Heart right ventricle (tissue), 16 donors: ENCODE data around the gene SNRPF. TPM values are rescaled to one million over a fixed set of nuclear protein-coding genes. Genes with fewer than 3 reads are reported as not detected.

Source experiments
- ATAC-seq, 8 donors: fragments of 200-7000 bp; cut with Tn5 transposase; one replicate each; pipeline ENCODE4 v1.9.1; 2020; ENCODE audit warnings: mild to moderate bottlenecking in 8 of 8, moderate library complexity in 8 of 8, moderate number of reproducible peaks in 1 of 8
- DNase-seq, 2 donors: peaks; one replicate each; pipeline ENCODE4 v3.0.0-alpha.2; 2020
- H3K27ac ChIP-seq, 10 donors: fragments of 200-600 bp; sonication (generic) in 2 of 10; one replicate each; pipeline versions ENCODE4 v1.5.0 to v1.8.0; 2020 to 2022; ENCODE audit warnings: mild to moderate bottlenecking in 3 of 10
- H3K27me3 ChIP-seq, 7 donors: fragments of 200-600 bp; one replicate each; pipeline ENCODE4 v1.8.0; 2021 to 2022; ENCODE audit warnings: mild to moderate bottlenecking in 2 of 7
- H3K36me3 ChIP-seq, 9 donors: fragments of 200-600 bp; sonication (generic) in 1 of 9; one replicate each; pipeline versions ENCODE4 v1.5.0 to v1.8.0; 2020 to 2022; ENCODE audit warnings: mild to moderate bottlenecking in 2 of 9
- H3K4me1 ChIP-seq, 9 donors: fragments of 200-600 bp; sonication (generic) in 1 of 9; one replicate each; pipeline versions ENCODE4 v1.5.0 to v1.8.0; 2020 to 2022; ENCODE audit warnings: mild to moderate bottlenecking in 4 of 9
- H3K4me3 ChIP-seq, 10 donors: fragments of 200-600 bp; sonication (generic) in 2 of 10; one replicate each; pipeline versions ENCODE4 v1.5.0 to v1.8.0; 2020 to 2022; ENCODE audit warnings: mild to moderate bottlenecking in 7 of 10, moderate library complexity in 2 of 10
- H3K9me3 ChIP-seq, 11 donors: fragments of 200-600 bp in 10 of 11; sonication (generic) in 2 of 11; one replicate each; pipeline versions ENCODE4 v1.5.0 to v1.8.0; 2013 to 2022; ENCODE audit warnings: mild to moderate bottlenecking in 2 of 11, control low read depth in 1 of 11, moderate library complexity in 1 of 11
- WGBS, 2 donors: extraction: QIAGEN DNeasy Blood & Tissue Kit; methylation state at CpG; one replicate each; pipeline ENCODE4 v1.1.7; 2013; ENCODE audit warnings: inconsistent platforms in 1 of 2; 5-methylcytosine and 5-hydroxymethylcytosine counted together
- intact Hi-C, 10 donors: fragments of 100-400 bp; cut with DNase I; formaldehyde crosslinking; loops; one replicate each; pipeline versions ENCODE4 v1.11.1 to v1.14.2; 2022
- polyA plus RNA-seq, 2 donors: library from polyadenylated mRNA; stranded (reverse); fragments of 200-250 nt; gene quantifications; one replicate each; pipeline ENCODE4 v1.2.3, GENCODE V29; 2013
- total RNA-seq, 10 donors: library from RNA; stranded (reverse); fragmentation: NEBNext Ultra II Directional in 3 of 10; extraction: Animal tissue kit (Norgen Biotek cat#: 25700) in 3 of 10; gene quantifications; one replicate each; pipeline versions ENCODE4 v1.2.1 to v1.2.4, GENCODE V29; 2021 to 2023
- TF ChIP-seq, protein P1 (sequence below), 9 donors: fragments of 200-600 bp; sonication (generic) in 2 of 9; IDR thresholded peaks; one replicate each; pipeline versions ENCODE4 v1.5.0 to v1.8.0; 2021 to 2022; ENCODE audit warnings: antibody characterized with exemption in 9 of 9, mild to moderate bottlenecking in 5 of 9, moderate library complexity in 1 of 9
- donor health status: Arrhythmogenic right ventricular cardiomyopathy.
- donor health status: ischemic (EF 13 %, LVEDD 7.1; RV severe dilation, severe dysfunction).
- donor health status: healthy with polysubstance abuse.
- donor health status: DM: no; HTN: yes; CAD: no.
- donor health status: DM: no; HTN: no; CAD: no.
- donor health status: ischemic (EF 25% LVEDD 6.9; RV normal size, moderate dysfunction).
- donor health status: ischemic (EF 25% LVEDD 5.7; RV mildly dilated, moderate dysfunction).
- donor health status: healthy.
- donor health status: DM: yes; HTN: yes; CAD: no.
- donor health status: Ischemic cardiomyopathy.
- donor health status: ischemic (EF 35%, LVEDD 5.7; RV mildly dilated, moderate dysfunction).
- donor health status: nonischemic (EF 11% LVEDD 7.7; RV severe dilation, severe dysfunction).
- donor health status: DM: yes; HTN: yes; CAD: no.
- donor health status: PGD.
- donor health status: ischemic (EF 29% LVEDD 5.4; RV normal size, mild dysfunction).
- donor health status: nonischemic (EF 23%, LVEDD 6.1; RV moderate dilation, normal function).

SNRPF gene
- total and polyA plus RNA-seq, 12 donors, result 10.2 to 53.6 (median 13.2) TPM

- DNase-seq, result no peak
- WGBS, 2 donors, result 99 to 100% methylated on average over 3 of the region's 3 CpGs
- TF ChIP-seq, protein P1, sequence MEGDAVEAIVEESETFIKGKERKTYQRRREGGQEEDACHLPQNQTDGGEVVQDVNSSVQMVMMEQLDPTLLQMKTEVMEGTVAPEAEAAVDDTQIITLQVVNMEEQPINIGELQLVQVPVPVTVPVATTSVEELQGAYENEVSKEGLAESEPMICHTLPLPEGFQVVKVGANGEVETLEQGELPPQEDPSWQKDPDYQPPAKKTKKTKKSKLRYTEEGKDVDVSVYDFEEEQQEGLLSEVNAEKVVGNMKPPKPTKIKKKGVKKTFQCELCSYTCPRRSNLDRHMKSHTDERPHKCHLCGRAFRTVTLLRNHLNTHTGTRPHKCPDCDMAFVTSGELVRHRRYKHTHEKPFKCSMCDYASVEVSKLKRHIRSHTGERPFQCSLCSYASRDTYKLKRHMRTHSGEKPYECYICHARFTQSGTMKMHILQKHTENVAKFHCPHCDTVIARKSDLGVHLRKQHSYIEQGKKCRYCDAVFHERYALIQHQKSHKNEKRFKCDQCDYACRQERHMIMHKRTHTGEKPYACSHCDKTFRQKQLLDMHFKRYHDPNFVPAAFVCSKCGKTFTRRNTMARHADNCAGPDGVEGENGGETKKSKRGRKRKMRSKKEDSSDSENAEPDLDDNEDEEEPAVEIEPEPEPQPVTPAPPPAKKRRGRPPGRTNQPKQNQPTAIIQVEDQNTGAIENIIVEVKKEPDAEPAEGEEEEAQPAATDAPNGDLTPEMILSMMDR (IDR thresholded peaks at IDR 0.05), result no peak
- H3K36me3 ChIP-seq, result peaks cover 0 to 62% (median 24%) of the 10 kb centered on the region in 9 donors
- H3K4me1 ChIP-seq, result peaks cover 8 to 31% (median 20%) of the 10 kb centered on the region in 9 donors
- no peak for ATAC-seq
- H3K4me3 ChIP-seq, result no peak overlapping the region
- peaks cover 0 to 5% (median 0%) of the 10 kb centered on the region in 7 donors for H3K27me3 ChIP-seq
- intact Hi-C loops, result no loop called here
- H3K9me3 ChIP-seq, result peaks cover 0 to 5% (median 0%) of the 10 kb centered on the region in 11 donors
- no peak overlapping the region for H3K27ac ChIP-seq
Observed at GRCh38 chr12:95862038-95862437, 3.3 kb downstream of the SNRPF start.

- no peak overlapping the region for H3K27ac ChIP-seq
- peaks cover 8 to 25% (median 16%) of the 10 kb centered on the region in 9 donors for H3K4me1 ChIP-seq
- no peak overlapping the region for H3K4me3 ChIP-seq
- no peak for DNase-seq
- intact Hi-C loops, result no loop called here
- TF ChIP-seq, protein P1 (IDR thresholded peaks at IDR 0.05), result no peak
- H3K9me3 ChIP-seq, result peaks cover 0 to 5% (median 0%) of the 10 kb centered on the region in 11 donors
- no peaks in the 10 kb centered on the region for H3K27me3 ChIP-seq
- ATAC-seq, result no peak
- H3K36me3 ChIP-seq, result peaks cover 0 to 75% (median 27%) of the 10 kb centered on the region in 9 donors
Observed at GRCh38 chr12:95863337-95863736, 4.6 kb downstream of the SNRPF start.

DNA sequence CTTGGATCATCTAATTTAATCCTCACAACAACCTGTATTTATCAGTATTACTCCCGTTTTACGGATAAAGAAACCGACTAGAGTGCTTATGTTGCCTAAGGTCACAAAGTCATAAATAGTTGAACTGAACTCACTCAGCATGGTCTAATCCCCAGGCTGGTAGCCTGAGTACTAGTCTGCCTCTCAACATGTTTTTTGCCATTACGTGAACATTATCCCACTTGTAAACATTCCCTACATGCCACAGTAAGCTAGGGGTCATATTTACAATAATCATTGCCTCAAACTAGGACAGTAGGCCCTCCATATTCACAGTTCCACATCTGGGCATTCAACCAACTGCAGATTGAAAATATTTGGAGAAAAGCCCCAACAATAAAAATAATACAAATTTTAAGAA is 12.1 kb downstream of the SNRPF start:
- H3K36me3 ChIP-seq, result peaks cover 0 to 60% (median 11%) of the 10 kb centered on the region in 9 donors
- no peak overlapping the region for H3K4me3 ChIP-seq
- intact Hi-C loops, result no loop called here
- no peak for DNase-seq
- H3K27ac ChIP-seq, result no peak overlapping the region
- H3K4me1 ChIP-seq, result no peaks in the 10 kb centered on the region
- H3K9me3 ChIP-seq, result no peaks in the 10 kb centered on the region
- no peaks in the 10 kb centered on the region for H3K27me3 ChIP-seq
- WGBS, 2 donors, result 94% methylated on average over 4 of the region's 4 CpGs
- TF ChIP-seq, protein P1 (IDR thresholded peaks at IDR 0.05), result no peak
- no peak for ATAC-seq

DNA sequence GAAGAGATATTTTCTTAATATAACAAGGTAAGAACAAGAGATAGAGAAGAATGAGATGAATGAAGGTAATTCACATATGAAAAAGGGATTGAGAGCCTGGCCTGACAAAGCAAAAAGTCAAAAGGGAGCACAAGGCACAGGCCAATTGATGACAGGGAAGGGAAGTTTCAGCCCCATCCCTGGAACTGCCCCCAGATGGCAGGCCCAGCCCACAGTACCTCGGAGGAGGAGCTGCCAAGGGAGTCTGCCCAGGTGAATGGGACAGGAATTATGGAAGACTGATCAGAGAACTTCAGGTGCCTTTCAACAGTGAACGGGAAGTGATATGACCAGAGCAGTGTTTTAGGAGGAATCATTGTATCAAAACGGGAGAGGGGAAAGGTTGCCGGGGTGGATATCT is 15.7 kb downstream of the SNRPF start:
- intact Hi-C loops, result no loop called here
- no peak overlapping the region for H3K27ac ChIP-seq
- no peak for ATAC-seq
- no peaks in the 10 kb centered on the region for H3K27me3 ChIP-seq
- no peak overlapping the region for H3K4me3 ChIP-seq
- no peaks in the 10 kb centered on the region for H3K4me1 ChIP-seq
- H3K36me3 ChIP-seq, result peaks cover 0 to 24% (median 0%) of the 10 kb centered on the region in 9 donors
- no peak for DNase-seq
- H3K9me3 ChIP-seq, result no peaks in the 10 kb centered on the region
- 78 to 81% methylated on average over 4 of the region's 4 CpGs for WGBS, 2 donors
- TF ChIP-seq, protein P1 (IDR thresholded peaks at IDR 0.05), result no peak
